GM19240 (cell line): ENCODE data around the gene PVALEF.

Experiments
- DNase-seq: peaks from one replicate; pipeline ENCODE4 v3.0.0; 2011; ENCODE audit warnings: low spot score; ENCODE audit not compliant: insufficient read length

The PVALEF gene

GRCh38 chr17:81165246-81166032 lies at the start of gene PVALEF:
Gene PVALEF, plus strand, starts transcription at chr17:81165507. Its CDS starts 15,720 bp downstream, at chr17:81181227.
- DNase-seq = no peak

- no peak for DNase-seq
Observed at GRCh38 chr17:81115749-81116464, 49.4 kb upstream of the PVALEF start.

- no peak for DNase-seq
Observed at GRCh38 chr17:81116704-81117103, 48.6 kb upstream of the PVALEF start.

- no peak for DNase-seq
Observed at GRCh38 chr17:81117672-81118198, 47.6 kb upstream of the PVALEF start.

- DNase-seq = no peak
Observed at GRCh38 chr17:81118308-81119221, 46.7 kb upstream of the PVALEF start.

- peak; percentile 68 for DNase-seq
Observed at GRCh38 chr17:81119223-81120148, 45.8 kb upstream of the PVALEF start.

GRCh38 chr17:81120149-81120484 lies 45.2 kb upstream of the PVALEF start:
- no peak for DNase-seq

GRCh38 chr17:81120695-81121621 lies 44.3 kb upstream of the PVALEF start:
- DNase-seq = no peak

GRCh38 chr17:81121841-81122733 lies 43.2 kb upstream of the PVALEF start:
- DNase-seq = no peak

GRCh38 chr17:81123052-81124048 lies 42.0 kb upstream of the PVALEF start:
- no peak for DNase-seq

GRCh38 chr17:81124377-81124776 lies 40.9 kb upstream of the PVALEF start:
- no peak for DNase-seq

GRCh38 chr17:81125573-81126081 lies 39.7 kb upstream of the PVALEF start:
- DNase-seq = no peak

- DNase-seq = no peak
Observed at GRCh38 chr17:81126281-81127132, 38.8 kb upstream of the PVALEF start.

GRCh38 chr17:81127133-81127455 lies 38.2 kb upstream of the PVALEF start:
- no peak for DNase-seq

GRCh38 chr17:81127526-81128177 lies 37.7 kb upstream of the PVALEF start:
- no peak for DNase-seq

GRCh38 chr17:81128338-81128737 lies 37.0 kb upstream of the PVALEF start:
- no peak for DNase-seq
